HG03159 (cell line): ENCODE measurements around the gene TNFRSF1B.

ENCODE experiments used
- ATAC-seq: cut with Tn5 transposase; IDR thresholded peaks from one replicate; pipeline ENCODE4 v1.9.1; 2021; ENCODE audit warnings: mild to moderate bottlenecking, moderate library complexity; ENCODE audit not compliant: unreplicated experiment

TNFRSF1B gene

DNA sequence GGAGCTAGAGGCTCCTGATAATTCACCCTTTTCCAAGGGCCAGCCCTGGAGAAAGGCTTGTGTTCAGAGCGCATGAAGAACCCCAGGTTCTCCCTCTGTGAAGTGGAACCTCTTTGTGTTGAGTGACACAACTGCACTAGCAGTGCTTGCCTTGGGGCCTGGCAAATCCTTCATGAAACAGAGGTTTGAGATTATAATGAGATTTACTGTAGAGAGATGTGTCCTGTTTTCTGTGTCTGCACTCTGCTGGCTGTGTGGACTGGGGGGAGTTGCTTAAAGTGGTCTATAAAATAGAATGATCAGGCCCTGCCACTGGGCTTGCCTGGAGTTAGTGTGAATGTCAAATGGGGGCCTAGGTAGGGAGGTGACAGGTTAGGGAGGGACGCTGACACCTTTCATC is 11.5 kb upstream of the TNFRSF1B start:
- ATAC-seq, result no peak

DNA sequence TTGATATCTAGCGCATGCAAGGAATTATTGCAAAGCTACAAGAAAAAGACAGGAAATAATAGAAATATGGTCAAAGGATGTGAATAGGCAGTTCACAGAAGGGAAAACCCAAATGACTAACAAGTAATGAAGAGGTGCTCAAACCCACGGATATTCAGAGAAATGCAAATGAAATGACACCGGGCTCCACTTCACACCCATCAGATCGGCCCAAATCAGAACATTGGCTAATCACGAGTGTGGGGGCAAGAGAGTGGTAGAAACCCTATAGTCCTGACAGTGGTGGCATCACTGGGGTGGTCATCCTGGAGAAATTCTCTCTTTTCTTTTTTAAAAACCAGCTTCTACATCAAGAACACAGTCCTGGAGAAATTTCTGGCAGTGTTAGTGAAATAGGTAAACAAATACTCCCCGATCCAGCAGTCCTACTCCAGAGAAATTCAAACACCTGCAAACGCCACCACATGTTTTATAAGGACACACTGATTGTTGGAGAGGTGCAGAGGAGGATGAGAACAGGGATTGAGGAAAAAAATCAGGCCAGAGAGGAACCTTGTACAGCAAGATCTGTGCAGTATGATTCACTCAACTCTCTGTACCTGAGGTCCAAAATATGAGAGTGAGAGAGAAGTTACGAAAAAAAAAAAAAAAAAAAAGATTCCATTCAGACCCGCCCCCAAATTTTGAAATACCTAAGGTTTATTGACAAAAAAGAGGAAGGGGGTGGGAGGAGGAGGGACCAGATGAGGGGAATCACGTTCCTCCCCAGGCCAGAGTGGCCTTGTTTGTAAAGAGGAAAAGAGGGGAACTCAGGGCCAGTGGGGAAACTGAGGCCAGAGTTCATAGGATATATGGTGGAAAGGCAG is 9.2 kb upstream of the TNFRSF1B start:
- ATAC-seq, result peak; percentile 32

DNA sequence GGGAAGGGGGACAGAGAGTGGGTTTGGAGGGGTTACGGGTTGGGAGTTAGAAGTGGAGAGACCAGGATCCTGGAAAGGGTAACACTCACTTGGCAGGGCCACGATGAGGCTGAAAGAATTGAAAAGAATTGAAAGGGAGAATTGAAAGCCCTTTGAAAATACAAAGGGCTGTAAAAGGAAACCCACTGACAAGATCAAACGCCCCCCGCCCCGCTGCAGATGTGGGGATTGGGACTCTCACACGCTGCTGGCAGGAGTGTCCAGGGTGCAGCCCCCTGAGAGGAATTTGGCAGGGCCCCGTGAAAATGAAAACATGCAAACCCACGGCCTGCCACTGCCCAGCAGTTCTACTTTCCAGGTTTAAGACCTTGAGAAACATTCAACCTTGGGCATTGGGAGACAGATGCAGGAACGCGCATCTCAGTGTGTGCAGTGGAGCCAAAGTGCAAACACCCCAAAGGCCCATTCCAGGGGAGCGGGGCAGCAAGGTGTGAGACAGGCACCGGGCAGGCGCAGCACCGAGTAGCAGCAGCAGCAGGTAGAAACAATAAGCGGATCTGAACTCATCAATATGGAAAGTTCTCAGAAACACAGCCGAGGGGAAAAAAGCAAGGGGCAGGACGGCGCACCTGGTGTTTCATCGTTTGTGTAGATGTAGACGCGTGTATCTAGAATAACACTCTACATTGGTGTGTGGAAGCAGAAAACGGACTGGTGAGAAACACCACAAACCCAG is 8.3 kb upstream of the TNFRSF1B start:
- ATAC-seq, result no peak

DNA sequence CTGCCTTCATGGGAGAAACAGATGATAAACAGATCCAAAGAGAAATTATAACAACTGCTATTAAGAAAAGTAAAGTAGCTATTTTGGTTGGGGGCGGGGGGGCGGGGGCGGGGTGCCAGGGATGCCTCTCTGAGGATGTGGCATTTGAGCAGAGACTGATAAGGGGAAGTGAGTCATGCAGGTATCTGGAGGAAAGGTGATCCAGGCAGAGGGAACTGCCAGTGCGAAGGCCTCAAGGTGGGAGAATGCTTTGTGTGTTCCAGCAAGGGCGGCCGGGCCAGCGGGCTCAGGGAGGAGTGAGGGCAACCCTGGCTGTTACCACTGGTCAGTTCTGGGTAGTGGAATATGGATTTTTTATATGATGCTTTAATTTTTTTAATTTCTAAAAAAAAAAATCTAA is 7.0 kb upstream of the TNFRSF1B start:
- no peak for ATAC-seq

DNA sequence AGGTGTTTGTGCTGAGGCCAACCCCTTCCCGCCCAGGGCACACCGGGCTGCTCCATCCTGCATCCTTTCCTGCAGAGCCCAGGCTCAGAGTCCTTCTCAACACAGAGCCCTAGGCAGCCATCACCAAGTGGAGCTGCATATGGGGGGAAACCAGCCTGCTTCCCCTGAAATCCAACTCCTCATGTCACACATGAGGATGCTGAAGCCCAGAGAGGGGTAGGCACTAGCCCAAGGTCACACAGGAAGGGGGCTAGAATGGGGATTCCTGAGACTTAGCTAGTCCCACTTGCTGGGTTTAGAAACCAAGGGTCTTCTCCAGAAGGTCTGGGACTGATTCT is 5.5 kb upstream of the TNFRSF1B start:
- ATAC-seq, result no peak

DNA sequence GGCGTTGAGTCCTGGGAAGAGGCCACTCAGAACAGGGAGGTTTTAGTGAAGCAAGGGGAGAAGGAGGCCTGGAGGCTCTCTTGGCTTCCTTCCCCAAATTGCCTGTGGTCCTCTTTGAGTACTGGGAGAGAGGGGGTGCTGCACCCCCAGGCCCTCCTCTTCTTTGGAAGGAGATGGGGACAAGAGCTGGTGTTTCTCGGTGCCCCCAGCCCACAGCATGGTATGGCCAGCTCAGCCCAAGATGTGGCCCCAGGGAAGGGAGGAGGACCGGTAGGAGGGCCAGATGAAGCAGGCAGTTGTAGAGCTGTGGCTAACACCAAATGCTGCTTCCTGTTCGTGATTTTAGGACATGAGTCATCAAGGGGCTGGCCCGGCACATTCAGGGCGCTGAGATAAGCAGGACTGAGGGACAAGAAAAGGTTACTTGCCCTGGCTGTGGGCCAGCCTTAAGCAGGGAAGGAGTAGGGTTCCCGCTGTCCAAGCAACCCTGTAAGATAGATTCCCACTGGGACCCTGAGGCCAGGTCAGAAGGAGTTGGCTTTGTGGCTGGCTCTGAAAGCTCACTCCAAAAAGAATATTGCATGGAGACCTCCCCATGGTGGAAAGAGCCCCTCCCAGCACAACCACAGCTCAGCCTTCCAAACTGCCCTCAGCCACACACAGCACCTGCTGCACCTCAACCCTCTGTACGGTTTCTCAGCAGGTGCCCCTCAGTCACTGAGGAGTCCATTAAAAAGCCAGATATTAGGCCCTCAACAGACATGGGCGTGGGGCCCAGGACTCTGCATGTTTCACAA is 4.9 kb upstream of the TNFRSF1B start:
- ATAC-seq, result peak; percentile 74

DNA sequence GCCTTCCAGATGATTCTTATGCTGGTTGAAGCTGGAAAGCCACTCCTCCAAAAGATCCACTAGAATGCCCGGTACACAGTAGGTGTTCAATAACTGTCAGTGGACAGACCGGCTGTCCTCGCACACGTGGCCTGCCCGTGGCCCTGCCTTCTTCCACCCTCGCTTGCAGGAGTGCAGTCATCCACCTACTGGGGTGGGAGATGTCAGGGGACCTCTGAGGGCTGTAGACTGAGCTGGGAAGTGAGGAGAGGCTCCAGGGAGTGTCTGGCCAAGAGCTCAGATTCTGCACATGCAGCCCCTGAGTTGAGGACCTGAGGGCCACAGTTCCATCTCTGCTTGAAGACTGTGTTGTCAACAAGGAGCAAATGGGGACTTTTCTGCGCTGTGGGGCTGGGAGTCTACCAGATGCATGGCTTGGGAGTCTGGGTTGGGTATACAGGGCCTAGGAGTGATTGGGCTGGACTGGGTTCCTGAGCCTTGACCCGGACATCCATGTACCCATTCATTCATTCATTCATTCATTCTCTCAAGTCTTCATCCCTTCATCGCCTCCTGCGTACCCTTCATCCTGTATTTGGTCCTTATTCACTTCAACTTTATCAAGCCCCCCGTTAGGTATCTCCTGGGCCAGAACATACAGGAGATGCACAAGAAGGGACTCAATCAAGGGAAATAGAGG is 4.2 kb upstream of the TNFRSF1B start:
- no peak for ATAC-seq

DNA sequence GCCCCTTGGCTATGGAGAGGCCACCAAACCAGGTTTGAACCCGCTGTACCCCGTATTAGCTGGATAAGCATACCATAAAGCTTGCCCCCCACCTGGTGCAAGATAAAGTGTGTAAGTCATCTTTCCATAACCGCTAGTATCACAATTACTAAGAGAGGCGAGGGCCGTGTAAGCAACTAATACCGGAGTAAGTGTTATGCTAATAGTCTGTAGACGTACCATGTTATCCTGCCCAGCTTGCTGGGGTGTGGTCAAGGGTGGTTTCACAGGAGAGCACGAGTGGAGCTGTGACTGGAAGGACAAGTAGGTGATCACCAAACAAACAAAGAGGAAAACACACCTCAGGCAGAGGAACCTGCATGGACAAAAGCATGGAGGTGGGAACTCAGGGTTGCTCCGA is 3.6 kb upstream of the TNFRSF1B start:
- no peak for ATAC-seq

DNA sequence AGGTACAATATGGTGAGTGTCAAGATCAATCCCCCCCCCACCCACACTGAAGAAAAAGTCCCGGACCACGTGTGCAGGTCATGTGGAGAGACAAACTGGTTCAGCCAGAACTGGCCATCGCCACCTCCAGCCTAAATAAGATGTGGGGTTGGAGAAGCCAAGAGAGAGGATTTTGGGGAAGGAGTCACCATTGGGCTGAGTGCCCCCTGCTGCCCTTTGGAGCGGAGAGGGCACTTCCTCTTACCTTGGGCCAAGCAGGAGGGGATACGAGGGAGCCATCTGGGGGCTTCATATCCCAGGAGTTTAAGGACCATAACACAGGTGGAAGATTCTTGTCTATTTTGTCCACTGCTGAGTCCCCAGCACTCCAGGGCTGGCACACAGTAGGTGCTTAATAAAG is 2.6 kb upstream of the TNFRSF1B start:
- ATAC-seq, result no peak

DNA sequence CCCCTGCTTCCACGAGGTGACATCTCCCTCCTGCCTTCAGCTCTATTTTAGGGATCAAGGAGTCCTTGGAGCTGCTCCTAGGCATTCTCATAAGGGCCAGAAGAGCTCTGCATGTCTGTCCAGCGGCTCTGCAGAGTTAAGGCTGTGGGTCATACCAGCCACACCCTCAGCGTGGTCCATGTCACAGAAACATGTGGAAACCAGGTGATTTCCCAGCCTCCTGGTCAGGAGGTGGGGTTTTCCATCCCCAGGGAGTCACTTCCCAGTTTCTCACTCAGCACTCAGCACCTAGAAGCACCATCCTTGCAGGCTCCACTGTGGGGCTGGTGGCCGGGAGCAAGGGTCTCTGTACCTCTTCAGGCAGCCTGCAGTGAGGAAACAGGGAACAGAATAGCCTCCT is 1.4 kb upstream of the TNFRSF1B start:
- ATAC-seq, result no peak

DNA sequence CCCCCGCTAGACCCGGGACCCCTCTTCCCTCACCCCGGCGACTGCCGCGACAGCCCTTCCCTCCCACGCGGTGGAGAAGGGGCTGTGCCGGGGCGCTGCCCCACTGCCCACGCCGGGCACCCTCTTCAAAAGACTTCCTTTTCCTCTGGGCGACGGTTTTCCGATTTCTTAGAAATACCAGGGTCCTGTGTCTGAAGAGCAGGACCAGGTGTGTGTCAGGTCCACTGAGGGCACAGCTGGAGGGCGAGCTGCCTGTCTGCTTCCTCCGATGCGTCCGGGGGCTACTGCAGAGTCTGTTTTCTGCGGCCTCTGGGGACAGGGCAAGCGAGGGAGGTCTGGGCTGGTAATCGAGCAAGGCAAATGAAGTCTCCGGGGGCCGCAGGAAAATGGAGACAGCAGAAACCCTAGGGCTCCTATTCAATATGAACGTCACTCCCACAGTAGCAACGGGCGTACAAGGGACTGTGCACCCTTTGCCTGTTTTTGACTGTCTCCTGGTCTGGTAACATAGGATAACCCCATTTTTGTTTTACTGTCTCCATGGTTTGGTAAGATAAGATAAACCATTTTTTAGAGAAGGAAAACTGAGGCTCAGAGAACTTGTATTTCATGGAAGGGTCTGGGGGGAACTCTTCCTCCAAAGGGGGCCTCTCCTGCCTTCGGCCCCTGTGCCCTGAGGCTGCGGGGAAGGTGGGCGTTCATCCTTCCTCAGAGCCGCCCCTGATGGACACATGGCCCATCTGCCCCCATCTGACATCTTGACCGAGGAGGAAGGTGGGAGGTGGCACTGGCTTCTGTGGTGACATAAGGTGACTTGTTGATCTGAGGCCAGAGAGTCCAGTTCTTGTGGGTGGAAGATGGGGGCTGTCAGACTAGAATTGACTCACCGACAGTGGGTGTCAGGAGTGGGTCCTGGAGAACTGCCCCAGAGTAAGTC is 970 bp downstream of the TNFRSF1B start:
- no peak for ATAC-seq

DNA sequence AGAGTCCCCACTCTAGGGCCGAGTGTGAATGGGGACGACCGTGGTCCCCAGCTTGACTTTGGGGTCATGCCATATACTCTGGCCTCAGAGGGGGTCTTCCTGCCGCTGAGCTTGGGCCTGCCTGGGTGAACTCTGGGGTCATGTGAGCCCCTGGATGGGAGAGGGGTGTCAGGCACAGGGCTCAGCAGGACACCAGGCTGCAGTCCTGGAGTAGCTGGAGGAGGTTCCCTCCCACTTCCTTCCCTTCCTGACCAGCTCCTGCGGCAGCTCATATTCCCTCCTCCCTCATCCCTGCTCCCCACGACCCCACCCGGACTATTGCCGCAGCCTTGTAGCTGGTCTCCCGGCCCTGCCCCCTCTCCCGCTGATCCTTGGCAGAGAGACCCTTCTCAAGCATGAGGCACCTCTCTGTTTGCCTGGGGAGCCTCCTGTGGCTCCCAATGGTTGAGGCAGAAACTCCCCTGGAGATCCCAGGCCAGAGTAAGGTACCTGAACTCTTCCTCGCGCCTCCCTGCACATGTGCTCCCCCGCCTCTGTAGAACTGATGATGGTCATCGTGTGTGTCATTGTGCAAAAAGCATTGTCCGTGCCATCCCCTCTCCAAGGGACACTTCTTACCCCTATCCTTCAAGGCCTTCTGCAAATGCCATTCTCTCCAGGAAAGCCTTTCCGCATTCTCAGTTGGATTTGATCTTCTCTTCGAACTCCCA is 1.8 kb downstream of the TNFRSF1B start:
- ATAC-seq, result no peak

DNA sequence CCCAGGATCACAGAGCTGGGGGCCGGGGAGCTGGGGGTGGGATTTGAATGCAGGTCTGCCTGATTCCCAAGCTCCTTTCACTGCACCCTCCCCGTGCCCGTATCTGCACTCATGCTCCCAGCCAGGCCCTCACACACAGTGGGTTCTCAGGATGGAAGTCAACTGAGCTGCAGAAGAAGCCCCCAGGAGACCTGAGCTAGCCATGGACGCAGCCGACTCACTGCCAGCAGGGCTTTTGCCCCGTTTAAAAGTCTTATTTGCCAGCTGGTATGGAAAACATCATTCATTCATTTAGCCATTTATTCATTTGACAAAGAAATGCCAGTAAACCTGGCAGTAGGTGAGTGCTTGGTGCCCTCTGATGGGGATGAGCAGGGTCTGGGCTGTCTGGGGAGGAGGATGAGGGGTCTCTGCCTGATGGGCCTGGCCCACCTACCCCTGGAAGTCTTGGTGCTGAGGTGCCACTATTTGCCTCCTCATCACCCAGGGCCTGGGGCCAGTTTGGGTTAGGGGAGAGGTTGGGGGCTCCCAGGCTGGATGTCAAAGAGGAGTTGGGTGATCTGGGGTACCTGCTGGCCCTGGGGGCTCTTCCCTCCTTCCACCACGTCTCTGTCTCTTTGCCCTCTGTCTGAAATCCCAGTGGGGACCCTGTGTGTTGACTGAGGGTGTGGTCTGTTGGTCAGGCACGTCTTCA is 2.8 kb downstream of the TNFRSF1B start:
- no peak for ATAC-seq

DNA sequence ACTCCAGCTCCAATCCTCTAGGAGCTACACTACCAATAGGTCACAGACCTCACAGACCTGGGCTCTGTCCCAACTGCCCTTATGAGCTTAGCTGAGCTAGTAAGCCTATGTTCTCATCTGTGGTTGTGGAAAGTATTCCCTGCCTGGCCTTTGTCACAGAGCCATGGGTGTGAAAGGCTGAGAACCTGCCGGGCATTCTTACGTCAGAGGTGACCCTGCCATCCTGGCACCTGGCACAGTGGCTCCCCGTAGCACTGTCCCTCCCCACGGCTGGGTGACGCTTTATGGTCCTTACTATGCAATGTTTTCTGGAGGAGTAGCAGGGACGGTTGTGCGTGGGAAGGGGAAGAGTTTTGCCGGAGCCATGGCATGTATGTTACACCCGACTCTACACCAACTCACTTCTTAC is 3.5 kb downstream of the TNFRSF1B start:
- ATAC-seq, result no peak

DNA sequence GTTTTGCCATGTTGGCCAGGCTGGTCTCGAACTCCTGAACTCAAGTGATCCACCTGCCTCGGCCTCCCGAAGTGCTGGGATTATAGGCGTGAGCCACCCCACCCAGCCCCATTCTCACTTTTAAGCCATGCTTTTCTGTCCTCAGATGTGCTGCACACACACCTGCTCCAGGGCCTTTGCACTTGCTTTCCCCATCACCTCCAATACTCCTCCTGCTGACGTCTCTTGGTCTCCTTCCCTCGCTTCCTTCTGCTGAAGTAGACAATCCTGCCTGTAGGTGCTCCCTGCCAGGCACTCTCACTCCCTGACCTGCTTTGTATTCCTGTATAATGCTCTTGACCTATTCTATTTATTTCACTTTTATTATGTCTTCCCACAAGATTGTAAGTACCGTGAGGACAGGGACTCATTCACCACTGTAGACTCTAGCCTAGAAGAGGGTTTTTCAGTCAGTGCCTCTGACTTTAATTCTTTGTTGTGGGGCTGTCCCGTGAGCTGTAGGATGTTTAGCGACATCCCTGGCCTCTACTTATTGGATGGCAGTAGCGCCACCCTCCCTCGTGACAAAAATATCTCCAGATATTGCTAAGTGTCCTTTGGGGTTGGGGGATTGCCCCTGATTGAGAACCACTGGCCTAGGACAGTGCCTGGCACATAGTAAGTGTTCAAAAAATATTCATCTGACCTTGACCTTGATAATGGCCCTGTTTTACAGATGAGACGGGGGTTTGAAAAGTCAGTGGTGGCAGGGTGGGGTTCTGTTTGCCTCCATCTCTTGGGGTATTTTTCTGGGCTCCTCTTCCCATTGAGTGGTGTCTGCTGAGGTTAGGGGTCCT is 4.6 kb downstream of the TNFRSF1B start:
- ATAC-seq, result no peak

DNA sequence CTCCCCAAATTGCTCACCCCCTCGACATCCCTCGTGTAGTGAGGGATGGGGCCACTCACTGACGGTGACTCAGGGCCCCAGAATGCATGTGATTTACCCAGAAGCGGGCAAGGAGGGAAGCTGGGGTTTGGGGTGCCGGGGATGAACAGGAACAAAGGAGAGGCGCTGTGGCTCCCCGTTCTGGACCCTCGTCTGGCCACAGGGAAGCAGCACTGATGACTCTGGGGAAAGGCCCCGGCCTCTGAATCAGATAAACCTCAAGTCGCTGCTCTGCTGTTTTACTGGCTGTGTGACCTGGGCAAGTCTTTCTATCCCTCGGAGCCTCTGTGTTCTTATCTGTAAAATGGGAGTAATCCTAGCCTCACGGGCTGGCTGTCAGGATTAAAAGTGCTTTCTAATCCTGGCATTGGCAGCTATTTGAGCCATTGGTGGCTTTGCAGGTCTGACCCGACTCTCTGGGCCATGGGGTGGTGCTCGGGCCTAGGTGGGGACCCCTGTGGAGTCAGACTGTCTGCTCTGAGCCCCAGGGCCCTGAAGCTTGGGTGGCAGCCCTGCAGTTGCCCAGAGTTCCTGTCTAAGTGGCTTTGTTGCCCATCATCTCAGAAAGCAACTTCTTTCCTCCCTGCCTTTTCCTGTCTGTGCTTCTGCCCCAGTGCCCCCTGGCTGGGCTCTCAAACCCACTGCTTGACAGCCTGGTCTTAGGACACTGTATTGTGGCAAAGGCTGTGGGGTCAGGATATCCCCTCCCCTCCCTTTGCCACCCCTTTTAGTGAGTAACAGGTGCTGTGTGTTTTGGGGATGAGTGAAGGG is 5.5 kb downstream of the TNFRSF1B start:
- no peak for ATAC-seq

DNA sequence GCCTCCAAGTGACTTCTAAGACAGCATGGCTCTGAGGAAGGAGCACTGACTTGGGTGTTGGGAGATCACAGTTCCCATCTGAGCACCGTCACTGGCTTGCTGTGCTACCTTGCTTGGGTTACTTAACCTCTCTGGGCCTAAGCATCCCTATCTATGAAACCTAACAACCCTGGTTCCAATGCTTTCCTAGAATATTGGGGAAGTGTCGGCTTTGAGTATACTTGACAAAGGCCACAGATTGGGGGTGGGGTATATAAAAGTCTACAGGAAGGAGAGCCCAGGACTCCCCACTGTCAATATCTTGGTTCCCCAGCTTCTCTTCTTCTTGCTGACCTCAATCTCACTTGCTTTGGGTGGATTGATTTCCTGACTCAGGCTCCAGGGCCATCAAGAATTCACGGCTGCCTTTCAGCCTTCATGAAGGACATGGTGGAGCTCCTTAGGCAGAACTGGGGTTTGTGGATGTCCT is 6.3 kb downstream of the TNFRSF1B start:
- ATAC-seq, result no peak
